HepG2 (cell line): ENCODE data around the gene IRS1. TPM values are rescaled to one million over a fixed set of nuclear protein-coding genes. Genes with fewer than 3 reads are reported as not detected.

Experiments used
- CEBPG ChIP-seq: IDR thresholded peaks from 2 replicates; pipeline ENCODE4 v1.6.1; 2016
- EHMT2 ChIP-seq: fragments of 200-600 bp; sonication (generic); IDR thresholded peaks from 2 replicates; pipeline ENCODE4 v1.7.0; 2017; ENCODE audit warnings: antibody characterized with exemption, low read depth, low read length, borderline replicate concordance
- MAF1 ChIP-seq: sonication (generic); formaldehyde crosslinking; IDR thresholded peaks from 2 replicates; pipeline ENCODE4 v1.5.0; 2020; ENCODE audit warnings: missing genetic modification reagents, borderline replicate concordance
- NFKB2 ChIP-seq: sonication (generic); formaldehyde crosslinking; IDR thresholded peaks from 2 replicates; pipeline ENCODE4 v1.4.0; 2020; ENCODE audit warnings: missing genetic modification reagents, borderline replicate concordance
- PTBP1 ChIP-seq: fragments of 200-400 bp; formaldehyde crosslinking; IDR thresholded peaks from 2 replicates; pipeline ENCODE4 v1.6.1; 2018; ENCODE audit warnings: low read length, low read depth; ENCODE audit not compliant: poor library complexity, severe bottlenecking
- SYNCRIP ChIP-seq: fragments of 200-400 bp; formaldehyde crosslinking; IDR thresholded peaks from 2 replicates; pipeline ENCODE4 v1.6.1; 2018; ENCODE audit warnings: mild to moderate bottlenecking, low read depth, low read length; ENCODE audit not compliant: insufficient read depth
- TARDBP ChIP-seq: sonication (generic); formaldehyde crosslinking; IDR thresholded peaks from 2 replicates; pipeline ENCODE4 v1.8.0; 2022; ENCODE audit warnings: mild to moderate bottlenecking, missing genetic modification reagents
- ZBTB37 ChIP-seq: sonication (generic); formaldehyde crosslinking; IDR thresholded peaks from 2 replicates; pipeline ENCODE4 v1.4.0; 2020; ENCODE audit warnings: mild to moderate bottlenecking, missing genetic modification reagents
- ZC3H13 ChIP-seq: sonication (generic); formaldehyde crosslinking; IDR thresholded peaks from 2 replicates; pipeline ENCODE4 v1.8.1; 2023; ENCODE audit warnings: mild to moderate bottlenecking, missing genetic modification reagents, moderate library complexity
- ZNF329 ChIP-seq: sonication (generic); formaldehyde crosslinking; IDR thresholded peaks from 2 replicates; pipeline ENCODE4 v1.9.0; 2021; ENCODE audit warnings: low read depth, mild to moderate bottlenecking, missing genetic modification reagents
- ZNF33A ChIP-seq: sonication (generic); formaldehyde crosslinking; IDR thresholded peaks from 2 replicates; pipeline ENCODE4 v1.5.1; 2020; ENCODE audit warnings: missing genetic modification reagents, mild to moderate bottlenecking, moderate library complexity, borderline replicate concordance
- ZNF556 ChIP-seq: sonication (generic); formaldehyde crosslinking; IDR thresholded peaks from 2 replicates; pipeline ENCODE4 v1.4.0; 2020; ENCODE audit warnings: mild to moderate bottlenecking, missing genetic modification reagents, borderline replicate concordance
- ZNF562 ChIP-seq: sonication (generic); formaldehyde crosslinking; IDR thresholded peaks from 2 replicates; pipeline ENCODE4 v1.8.0; 2022; ENCODE audit warnings: missing genetic modification reagents, borderline replicate concordance
- ZNF646 ChIP-seq: sonication (generic); formaldehyde crosslinking; IDR thresholded peaks from 2 replicates; pipeline ENCODE4 v1.9.0; 2021; ENCODE audit warnings: mild to moderate bottlenecking, missing genetic modification reagents
- ZNF790 ChIP-seq: sonication (generic); formaldehyde crosslinking; IDR thresholded peaks from 2 replicates; pipeline ENCODE4 v1.8.0; 2022; ENCODE audit warnings: missing genetic modification reagents, mild to moderate bottlenecking, borderline replicate concordance
- polyA plus RNA-seq, 8 experiments: library from polyadenylated mRNA; depleted of rRNA in 3 of 8; stranded (reverse) in 7 of 8; unstranded in 1 of 8; fragments of >200 nt; fragmentation: Illumina TruSeq in 4 of 8; extraction: Trizol in 4 of 8; gene quantifications; 2 replicates each; pipeline versions ENCODE4 v1.2.1 to v1.2.3, GENCODE V29; 2011 to 2016; ENCODE audit warnings: low read depth in 4 of 8, missing spikeins in 1 of 8, mixed read lengths in 1 of 8; ENCODE audit not compliant: insufficient read depth in 1 of 8
- total RNA-seq, 5 experiments: library from RNA; depleted of rRNA; stranded (reverse); fragments of >200 nt; fragmentation: Illumina TruSeq; extraction: Trizol; gene quantifications; 2 replicates each; pipeline ENCODE4 v1.2.3, GENCODE V29; 2016; ENCODE audit warnings: low read depth in 1 of 5

The IRS1 gene
- total and polyA plus RNA-seq, 2 of the 13 experiments (the other 11 are each of a cell fraction or from before 2014, with no cell fraction given), result 8.7 to 9.0 TPM

GRCh38 chr2:226739545-226740030 lies 60.0 kb downstream of the IRS1 start (continued):
- TF ChIP-seq EHMT2 (no peak), SYNCRIP (no peak), ZNF646 (CRISPR knock-in tag) (no peak), NFKB2 (CRISPR knock-in tag) (no peak), MAF1 (CRISPR knock-in tag) (no peak), ZNF556 (CRISPR knock-in tag) (no peak), ZNF329 (CRISPR knock-in tag) (no peak), ZBTB37 (no peak), ZNF790 (CRISPR knock-in tag) (no peak), CEBPG (CRISPR knock-in tag) (0 out of 2 replicates have a peak, but pooled peaks have one; percentile 25), PTBP1 (no peak), ZNF33A (CRISPR knock-in tag) (0 out of 2 replicates have a peak, but pooled peaks have one; percentile 24), TARDBP (CRISPR knock-in tag) (no peak), ZNF562 (CRISPR knock-in tag) (no peak), ZC3H13 (no peak)
